Pericardium fibroblast (primary cell): ENCODE measurements around the gene BCL2L13. TPM values are rescaled to one million over a fixed set of nuclear protein-coding genes. Genes with fewer than 3 reads are reported as not detected.

ENCODE experiments used
- total RNA-seq: library from RNA; depleted of rRNA; stranded (reverse); fragments of >200 nt; gene quantifications from 2 replicates; pipeline ENCODE4 v1.2.3, GENCODE V29; 2015

The BCL2L13 gene
- total RNA-seq, result 40.1 and 43.2 TPM in 2 replicates

GRCh38 chr22:17638432-17639246 lies at the start of gene BCL2L13:
BCL2L13 (plus strand) TSS chr22:17638757; CDS start chr22:17655712, 16,955 bp downstream.

DNA sequence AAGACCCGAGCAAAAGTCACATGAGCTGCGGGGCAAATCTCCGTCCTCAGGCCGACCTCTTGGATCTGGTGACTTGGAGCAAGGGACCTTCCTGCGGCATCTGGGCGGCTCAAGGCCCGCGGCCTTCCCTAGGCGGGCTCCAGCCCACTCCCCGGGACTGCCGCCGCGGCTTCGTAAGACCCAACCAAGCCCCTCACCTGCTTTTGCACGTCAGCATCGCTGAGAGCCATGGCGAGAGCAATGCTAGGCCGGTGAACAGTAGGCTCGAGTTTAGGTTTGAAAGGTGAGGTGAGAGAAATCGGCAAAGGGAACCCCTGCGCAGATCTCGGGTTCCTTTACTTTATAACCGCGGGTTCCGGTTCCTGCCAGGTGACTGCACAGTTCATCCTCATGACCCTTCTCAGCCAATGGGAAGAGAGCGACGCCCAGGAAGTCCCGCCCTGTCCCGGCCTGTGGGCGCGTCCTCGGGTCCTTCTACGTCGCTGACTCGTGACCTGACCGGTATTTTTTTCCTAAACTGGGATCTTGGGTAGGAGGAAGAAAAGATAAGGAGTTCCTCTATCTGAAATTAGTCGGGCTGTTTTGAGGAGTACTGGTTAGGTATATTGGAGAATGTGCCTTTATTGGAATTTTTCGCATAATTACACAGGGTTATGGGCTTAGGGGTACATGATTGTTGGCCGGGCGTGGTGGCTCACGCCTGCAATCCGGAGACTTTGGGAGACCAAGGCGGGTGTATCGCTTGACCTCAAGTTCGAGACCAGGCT lies 10.0 kb upstream of the BCL2L13 start, which contains the start of gene ATP6V1E1:
TSS of gene ATP6V1E1 (minus strand) at position 344 of the 767 bp plus-strand sequence. CDS start at position 230, 114 bp downstream.

DNA sequence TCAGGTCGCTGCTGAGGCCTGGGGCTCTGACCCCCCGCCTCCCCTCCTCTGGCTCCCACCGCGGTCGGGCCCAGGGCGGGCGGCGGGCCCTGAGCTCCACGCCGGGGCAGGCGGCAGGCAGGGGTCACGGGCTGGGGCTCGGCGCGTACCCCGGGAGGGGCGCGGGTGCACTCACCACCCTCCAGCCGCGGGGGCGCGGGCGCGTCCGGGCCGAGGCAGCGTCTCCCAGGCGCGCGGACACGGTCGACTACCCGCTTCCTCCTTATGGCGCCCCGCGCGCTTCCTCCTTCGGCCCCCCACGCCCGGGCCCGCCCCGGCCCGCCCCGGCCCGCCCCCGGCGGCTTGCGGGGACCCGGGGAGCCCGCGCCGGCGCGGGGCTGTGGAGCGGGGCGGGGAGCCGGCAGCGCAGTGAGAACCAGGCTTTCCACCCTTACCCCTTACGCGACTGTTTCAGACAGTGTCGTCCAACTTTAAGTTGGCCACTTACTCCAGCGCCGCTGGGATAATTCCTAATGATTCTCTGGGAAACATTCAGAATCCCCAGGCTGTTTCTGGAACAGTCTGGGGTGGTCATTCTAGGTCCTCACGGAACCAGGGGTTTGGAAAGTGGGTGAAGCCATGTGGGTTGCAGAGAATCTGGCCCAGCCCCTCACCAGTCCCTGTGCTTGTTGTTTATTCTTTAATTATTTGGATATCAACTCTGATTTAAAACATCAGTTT lies 135.8 kb downstream of the BCL2L13 start, which contains the start of gene BID:
TSS of gene BID (minus strand) at position 264 of the 720 bp plus-strand sequence. CDS start 24,353 bp downstream, outside the sequence.

Other genes with a start within 250 kb of the BCL2L13 start
- gene SLC25A18, start 75.3 kb upstream of the BCL2L13 start, total RNA-seq, result 0.60 TPM in 1 of 2 replicates, not detected in the other
- gene ATP6V1E1, start 10.0 kb upstream of the BCL2L13 start, total RNA-seq, result 93.1 and 116 TPM in 2 replicates
- 19.9 and 22.3 TPM in 2 replicates for gene BID, start 135.7 kb downstream of the BCL2L13 start, total RNA-seq